Mammary epithelial cell (primary cell): Measurements from ENCODE around the gene MICALL1.

Source experiments
- EZH2 ChIP-seq: IDR thresholded peaks from 2 replicates; pipeline ENCODE4 v1.6.1; 2012; ENCODE audit warnings: low read length, inconsistent platforms, borderline replicate concordance
- TF ChIP-seq, protein P1 (sequence below), 2 donors: IDR thresholded peaks in 1 of 2; conservative IDR thresholded peaks in 1 of 2; 2 replicates each; pipeline ENCODE4 v1.5.1; 2011 to 2012; ENCODE audit warnings: inconsistent platforms in 2 of 2, low read length in 2 of 2, mild to moderate bottlenecking in 2 of 2, control low read depth in 1 of 2, low read depth in 1 of 2; ENCODE audit not compliant: insufficient read depth in 1 of 2; ENCODE audit errors: extremely low read depth in 1 of 2

DNA sequence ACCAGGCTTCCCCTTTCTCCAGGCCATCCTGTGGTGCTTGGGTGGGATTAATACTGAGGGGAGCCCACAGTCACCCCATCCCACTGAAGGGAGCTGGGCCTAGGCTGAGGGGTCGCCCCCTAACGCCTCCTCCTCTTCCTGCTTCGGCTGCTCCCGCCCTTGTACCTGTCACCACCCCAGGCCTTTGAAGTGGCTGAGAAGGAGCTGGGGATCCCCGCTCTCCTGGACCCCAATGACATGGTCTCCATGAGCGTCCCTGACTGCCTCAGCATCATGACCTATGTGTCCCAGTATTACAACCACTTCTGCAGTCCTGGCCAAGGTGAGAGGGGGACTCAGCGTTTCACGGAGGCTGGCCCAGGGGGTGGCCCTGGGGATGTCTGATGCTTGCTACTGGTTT lies 6.1 kb downstream of the MICALL1 start:
- TF ChIP-seq, protein P1, sequence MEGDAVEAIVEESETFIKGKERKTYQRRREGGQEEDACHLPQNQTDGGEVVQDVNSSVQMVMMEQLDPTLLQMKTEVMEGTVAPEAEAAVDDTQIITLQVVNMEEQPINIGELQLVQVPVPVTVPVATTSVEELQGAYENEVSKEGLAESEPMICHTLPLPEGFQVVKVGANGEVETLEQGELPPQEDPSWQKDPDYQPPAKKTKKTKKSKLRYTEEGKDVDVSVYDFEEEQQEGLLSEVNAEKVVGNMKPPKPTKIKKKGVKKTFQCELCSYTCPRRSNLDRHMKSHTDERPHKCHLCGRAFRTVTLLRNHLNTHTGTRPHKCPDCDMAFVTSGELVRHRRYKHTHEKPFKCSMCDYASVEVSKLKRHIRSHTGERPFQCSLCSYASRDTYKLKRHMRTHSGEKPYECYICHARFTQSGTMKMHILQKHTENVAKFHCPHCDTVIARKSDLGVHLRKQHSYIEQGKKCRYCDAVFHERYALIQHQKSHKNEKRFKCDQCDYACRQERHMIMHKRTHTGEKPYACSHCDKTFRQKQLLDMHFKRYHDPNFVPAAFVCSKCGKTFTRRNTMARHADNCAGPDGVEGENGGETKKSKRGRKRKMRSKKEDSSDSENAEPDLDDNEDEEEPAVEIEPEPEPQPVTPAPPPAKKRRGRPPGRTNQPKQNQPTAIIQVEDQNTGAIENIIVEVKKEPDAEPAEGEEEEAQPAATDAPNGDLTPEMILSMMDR (conservative IDR thresholded peaks at IDR 0.05 in 1 of 2, IDR thresholded peaks at IDR 0.05 in 1 of 2; ENCODE audit: extremely low read depth in 1 of 2, insufficient read depth in 1 of 2, low read depth in 1 of 2, low read length in 2 of 2), result no peak
- no peak for TF ChIP-seq EZH2
